ENCODE results near the gene HOXB6.
A peak's percentile ranks its signal among the peaks of the same experiment; 100 is the strongest.

Gene HOXB6

DNA sequence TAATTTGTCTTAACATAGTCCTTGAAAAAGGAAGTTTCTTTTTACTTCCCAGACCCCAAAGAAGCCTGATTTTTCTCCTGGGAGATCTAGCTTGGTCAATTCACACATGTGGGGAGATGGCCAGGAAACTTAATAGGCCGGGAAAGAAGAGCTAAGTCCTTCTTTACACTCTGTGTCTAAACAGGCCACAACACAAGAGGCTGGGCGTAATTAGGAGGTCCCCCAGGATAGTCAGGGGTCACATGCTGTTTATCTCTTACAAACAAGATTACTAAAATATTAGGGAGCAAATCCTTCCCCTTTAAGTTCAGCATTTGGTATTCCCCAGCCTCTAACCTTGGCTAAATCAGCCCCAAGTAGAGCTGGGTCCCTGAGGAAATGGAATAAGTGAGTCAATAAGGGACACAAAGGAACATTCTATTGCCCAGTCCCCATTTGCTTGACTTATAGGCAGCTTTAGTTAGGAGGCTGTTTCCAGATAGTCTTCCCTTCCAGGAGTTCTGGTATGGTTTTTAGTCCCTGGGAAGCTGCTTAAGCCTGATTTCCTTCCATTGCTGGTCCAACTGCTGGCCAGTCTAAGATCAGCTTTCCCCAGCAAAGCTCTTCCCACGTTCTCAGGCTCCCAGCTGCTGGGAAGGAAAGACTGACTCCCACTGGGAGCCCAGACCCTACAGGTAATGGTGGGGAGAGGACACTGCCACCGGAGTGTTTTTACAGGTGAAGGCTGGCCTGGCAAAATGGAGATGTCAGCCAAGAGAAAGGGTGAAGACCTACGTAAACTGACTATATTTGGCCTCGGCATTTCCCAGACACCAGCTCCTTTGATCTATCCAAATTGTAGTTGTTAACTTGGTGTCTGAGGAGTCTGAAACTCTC lies 35.4 kb upstream of the HOXB6 start:
- Mint-ChIP-seq H3K4me3 (no peak overlapping the region), H3K36me3 (ENCODE audit: low read depth) (no peaks in the 10 kb centered on the region), H3K27ac (no peak overlapping the region), H3K27me3 (peaks cover 94% of the 10 kb centered on the region), H3K9me3 (no peaks in the 10 kb centered on the region), H3K4me1 (ENCODE audit: low read depth) (peaks cover 6% of the 10 kb centered on the region)

DNA sequence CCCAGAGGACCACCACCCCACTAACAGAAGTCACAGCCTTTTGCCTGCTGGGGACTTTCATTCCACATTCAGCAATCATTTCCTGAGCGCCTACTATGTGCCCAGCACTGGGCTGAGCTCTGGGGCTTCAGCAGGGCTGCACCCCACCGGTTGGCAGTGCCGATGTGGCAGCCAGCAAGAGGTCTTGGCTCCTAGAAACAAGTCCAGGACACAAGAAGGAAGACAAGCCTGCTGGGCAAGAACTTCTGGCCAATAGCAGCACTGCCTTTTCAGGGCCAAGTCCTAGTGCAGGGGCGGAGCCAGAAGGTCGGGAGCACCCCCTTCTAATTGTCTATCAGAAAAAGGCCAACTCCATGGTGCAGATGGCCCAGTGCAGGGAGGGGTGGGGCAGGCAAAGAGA lies 34.4 kb upstream of the HOXB6 start:
- H3K4me3 Mint-ChIP-seq, result no peak overlapping the region
- no peak overlapping the region for H3K27ac Mint-ChIP-seq
- peaks cover 10% of the 10 kb centered on the region for H3K4me1 Mint-ChIP-seq (ENCODE audit: low read depth)
- H3K9me3 Mint-ChIP-seq, result no peaks in the 10 kb centered on the region
- peaks cover 94% of the 10 kb centered on the region for H3K27me3 Mint-ChIP-seq
- no peaks in the 10 kb centered on the region for H3K36me3 Mint-ChIP-seq (ENCODE audit: low read depth)

DNA sequence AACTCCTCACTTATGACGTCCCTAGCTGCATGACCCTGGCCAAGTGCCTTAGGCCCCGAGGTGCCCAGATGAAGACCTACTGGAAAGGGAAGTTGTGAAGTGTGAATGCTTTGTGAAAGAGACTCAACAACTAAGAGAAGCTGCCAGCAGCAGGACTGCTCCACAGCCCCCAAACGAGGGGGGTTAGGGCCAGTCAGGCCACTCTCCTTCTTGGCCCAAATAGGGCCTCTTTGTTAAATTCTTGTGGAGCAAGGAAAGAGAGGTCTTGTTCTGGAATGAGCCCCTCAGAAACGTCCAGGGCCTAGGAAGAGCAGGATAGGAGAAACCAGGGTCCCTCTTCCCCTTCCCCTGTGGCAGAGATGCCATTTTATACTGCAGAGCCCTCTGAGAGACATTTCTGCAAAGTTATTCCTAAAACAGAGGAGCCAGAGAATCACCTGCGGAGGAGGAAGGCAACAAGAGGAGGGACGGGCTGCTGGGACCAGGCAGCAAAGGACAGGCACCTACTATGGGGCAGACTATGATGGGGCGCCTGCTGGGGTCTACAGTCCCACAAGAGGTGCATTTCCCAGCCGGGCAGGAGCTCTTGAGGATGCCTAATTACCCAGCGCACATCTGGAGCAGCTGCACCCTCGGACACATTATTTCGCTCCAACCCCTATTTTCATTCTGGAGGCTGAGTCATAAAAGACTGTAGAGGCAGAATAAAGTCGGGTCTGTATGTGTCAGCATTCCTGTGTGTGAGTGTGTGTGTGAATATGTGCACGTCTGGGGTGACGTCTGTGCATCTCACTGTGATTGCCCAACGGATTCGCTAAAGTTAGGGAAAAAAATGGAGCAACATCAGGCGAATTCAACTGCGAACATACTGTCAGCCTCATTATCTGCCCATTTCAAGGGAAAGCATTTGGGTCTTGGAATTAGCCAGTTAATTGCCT lies 32.8 kb upstream of the HOXB6 start:
- no peak overlapping the region for H3K4me3 Mint-ChIP-seq
- no peaks in the 10 kb centered on the region for H3K9me3 Mint-ChIP-seq
- H3K36me3 Mint-ChIP-seq (ENCODE audit: low read depth), result peaks cover 4% of the 10 kb centered on the region
- no peak overlapping the region for H3K27ac Mint-ChIP-seq
- peaks cover 89% of the 10 kb centered on the region for H3K27me3 Mint-ChIP-seq
- peaks cover 18% of the 10 kb centered on the region for H3K4me1 Mint-ChIP-seq (ENCODE audit: low read depth)

DNA sequence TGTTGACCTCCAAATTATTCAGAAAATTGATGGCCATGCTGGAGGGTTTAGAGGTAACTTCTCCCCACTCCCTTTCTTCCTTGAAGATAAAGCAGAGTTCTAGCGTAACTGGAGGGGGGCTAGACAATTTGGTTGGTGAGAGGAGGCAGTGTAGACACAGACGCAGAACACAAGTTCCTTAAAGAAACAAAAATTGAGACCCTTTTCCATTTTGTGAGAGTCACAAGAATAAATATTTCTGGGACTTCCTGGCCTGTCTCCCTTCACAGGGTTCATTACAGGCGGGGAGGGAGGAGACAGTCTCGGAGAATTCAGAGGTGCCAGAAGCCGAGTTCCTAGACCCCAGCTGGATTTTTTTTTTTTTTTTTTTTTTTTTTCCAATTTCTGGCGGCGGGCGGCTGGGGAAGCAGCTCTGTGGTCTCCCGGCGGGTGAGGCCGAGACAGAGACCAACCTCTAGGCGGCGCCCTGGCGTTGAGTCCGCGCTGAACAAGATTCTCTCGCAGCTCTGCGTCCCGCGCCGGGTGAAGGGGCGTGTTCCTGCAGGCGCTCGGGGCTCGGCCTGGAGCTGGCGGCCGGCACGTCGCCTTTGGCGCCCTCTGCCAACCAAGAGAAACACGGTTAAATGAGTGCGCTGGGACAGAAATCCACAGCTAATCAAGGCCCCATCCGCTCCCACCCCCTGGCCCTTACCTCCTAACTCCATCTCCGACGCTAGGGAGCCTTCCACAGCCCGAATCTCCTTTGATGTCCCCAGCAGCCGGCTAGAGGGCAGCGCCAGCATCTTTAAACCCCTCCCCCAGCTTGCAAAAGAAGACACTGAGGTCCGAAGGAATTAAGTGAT lies 31.6 kb upstream of the HOXB6 start:
- no peak overlapping the region for H3K4me3 Mint-ChIP-seq

DNA sequence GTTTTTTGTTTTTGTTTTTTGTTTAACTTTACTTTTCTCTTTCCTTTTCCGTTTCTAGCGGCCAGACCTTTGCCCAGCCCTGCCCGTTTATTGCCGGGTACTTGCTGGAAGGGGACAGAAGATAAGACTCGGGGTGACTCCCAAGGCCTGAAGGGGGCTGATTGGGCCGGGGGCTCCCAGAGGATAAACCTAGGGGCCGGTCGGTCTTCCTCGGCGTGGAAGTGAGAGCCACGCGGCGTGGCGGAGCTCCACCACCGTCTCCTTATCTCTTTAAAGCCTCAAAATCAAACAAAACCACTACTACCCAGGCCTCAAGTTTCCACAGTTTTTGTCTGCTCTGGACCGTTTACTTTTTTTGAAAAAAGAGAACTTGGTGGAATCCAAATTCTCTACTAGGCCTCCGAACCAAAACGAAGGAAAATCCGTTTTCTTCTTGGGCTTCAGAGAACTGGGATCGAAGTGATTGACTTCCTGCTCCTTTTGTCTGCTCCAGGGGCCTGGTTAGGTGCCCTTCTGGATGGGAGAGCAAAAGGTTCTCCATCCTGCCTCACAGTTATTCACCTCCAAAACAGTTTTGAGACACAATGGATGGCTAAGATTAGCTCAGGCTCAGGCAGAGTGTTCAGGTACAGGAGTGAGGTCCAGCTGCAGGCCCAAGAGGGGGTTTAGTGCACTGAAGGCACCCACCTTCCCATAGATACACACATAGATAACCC lies 29.9 kb upstream of the HOXB6 start:
- Mint-ChIP-seq H3K9me3 (no peaks in the 10 kb centered on the region), H3K27ac (no peak overlapping the region)

More for the DNA sequence above, 31.6 kb upstream of the HOXB6 start:
- peaks cover 14% of the 10 kb centered on the region for H3K4me1 Mint-ChIP-seq (ENCODE audit: low read depth)
- H3K9me3 Mint-ChIP-seq, result no peaks in the 10 kb centered on the region
- no peak overlapping the region for H3K27ac Mint-ChIP-seq
- H3K27me3 Mint-ChIP-seq, result peaks cover 90% of the 10 kb centered on the region
- H3K36me3 Mint-ChIP-seq (ENCODE audit: low read depth), result peaks cover 4% of the 10 kb centered on the region

DNA sequence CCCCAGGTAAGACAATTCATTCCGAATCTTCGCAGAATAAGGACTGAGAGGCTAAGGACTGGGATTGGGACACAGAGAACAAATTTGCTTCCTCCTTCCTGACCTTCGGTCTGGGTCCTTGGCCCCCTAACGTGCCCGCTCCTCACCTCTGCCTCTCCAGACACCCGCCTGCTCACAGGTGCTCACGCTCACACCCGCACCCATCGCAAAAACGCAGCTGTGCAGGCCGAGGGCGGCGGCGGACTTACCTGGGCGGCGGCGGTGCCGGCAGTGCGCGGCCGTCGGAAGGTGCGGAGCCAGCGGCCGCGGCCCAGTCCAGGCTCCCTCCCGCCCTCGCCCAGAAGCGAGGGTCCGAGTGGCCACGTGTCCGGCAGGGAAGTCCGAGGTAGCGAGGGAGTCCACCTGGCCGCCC lies 28.5 kb upstream of the HOXB6 start:
- no peak overlapping the region for H3K27ac Mint-ChIP-seq
- peak overlapping the region; percentile 57 for H3K4me3 Mint-ChIP-seq
- H3K36me3 Mint-ChIP-seq (ENCODE audit: low read depth), result peaks cover 4% of the 10 kb centered on the region
- H3K9me3 Mint-ChIP-seq, result no peaks in the 10 kb centered on the region
- H3K27me3 Mint-ChIP-seq, result peaks cover 94% of the 10 kb centered on the region
- peaks cover 14% of the 10 kb centered on the region for H3K4me1 Mint-ChIP-seq (ENCODE audit: low read depth)

More for the DNA sequence above, 29.9 kb upstream of the HOXB6 start:
- Mint-ChIP-seq H3K36me3 (ENCODE audit: low read depth) (peaks cover 4% of the 10 kb centered on the region), H3K27me3 (peaks cover 93% of the 10 kb centered on the region), H3K4me1 (ENCODE audit: low read depth) (peaks cover 14% of the 10 kb centered on the region), H3K4me3 (peak overlapping the region; percentile 57)

DNA sequence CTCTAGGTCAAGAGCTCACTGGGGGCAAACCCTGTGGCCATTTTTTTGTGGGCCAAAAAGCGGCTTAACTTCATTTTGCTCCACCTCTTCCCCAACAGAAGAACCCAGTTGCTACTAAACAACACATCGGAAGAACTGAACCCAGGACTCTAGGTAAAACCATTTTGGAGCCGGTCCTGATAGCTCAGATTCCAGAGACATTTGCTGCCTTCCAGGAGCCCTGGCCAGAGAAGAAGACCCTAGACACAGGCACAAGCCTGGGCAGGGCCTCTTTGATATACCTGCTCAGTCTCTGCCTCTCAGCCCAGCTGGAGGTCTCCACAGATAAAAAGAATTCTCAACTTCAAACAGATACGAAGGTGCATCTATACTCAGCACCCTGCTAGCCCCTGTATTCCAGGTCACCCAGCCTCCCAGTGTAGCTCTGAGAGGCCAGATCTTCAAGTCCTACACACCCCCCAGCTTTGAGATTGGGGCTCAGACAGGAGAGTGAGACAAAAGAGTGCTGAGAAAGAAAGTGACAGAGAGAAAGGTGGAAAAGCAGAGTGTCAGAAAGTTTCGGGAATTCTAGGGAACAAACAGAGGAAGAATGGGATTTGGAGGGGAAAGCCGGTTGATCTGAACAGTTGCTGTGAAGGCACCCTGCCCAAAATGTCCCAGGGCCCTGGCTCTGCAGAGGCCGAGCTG lies 27.9 kb upstream of the HOXB6 start:
- H3K4me3 Mint-ChIP-seq, result peak overlapping the region; percentile 52
- no peak overlapping the region for H3K27ac Mint-ChIP-seq
- peaks cover 4% of the 10 kb centered on the region for H3K36me3 Mint-ChIP-seq (ENCODE audit: low read depth)
- peaks cover 14% of the 10 kb centered on the region for H3K4me1 Mint-ChIP-seq (ENCODE audit: low read depth)
- H3K9me3 Mint-ChIP-seq, result no peaks in the 10 kb centered on the region
- peaks cover 94% of the 10 kb centered on the region for H3K27me3 Mint-ChIP-seq

DNA sequence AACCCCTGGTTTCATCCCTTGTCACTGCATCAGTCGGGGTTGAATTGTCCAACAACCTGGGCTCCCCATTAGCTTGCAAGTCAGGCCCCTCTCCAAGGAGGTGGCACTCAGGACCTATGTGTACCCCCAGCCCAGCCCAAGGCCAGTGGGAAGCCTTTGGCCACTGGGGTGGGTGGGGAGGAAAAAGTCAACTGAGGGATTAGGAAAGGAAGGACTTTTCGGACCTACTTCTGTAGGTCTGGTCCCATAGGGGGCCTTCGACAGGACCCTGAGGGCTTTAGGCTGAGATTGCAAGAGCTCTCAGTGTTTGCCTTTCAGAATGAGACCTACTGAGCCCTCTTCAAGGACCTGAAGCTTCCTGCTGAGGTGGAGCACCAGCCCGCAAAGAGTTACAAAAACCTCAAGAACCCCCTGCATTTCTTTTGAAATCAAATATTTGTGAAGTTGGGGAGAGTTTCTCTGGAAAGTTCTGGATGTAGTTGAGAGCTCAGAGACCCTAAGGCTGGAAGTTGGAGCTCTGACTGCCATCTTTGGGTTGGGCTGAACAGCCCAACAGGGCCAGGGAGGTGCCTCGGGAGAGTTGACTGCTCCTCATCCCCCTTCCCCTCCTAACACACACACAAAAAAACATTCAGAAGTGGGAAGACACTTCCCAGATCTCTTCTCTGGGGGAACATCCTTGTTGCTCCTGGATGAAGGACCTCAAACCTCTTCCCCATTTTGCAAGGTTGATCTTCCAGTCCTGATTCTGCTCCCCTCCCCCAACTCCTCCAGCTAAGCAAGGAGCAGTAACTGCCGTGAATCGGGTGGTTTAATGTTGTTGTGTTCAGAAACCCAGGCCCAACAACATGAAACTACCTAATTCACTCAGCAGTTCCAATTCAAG lies 27.1 kb upstream of the HOXB6 start:
- no peak overlapping the region for H3K4me3 Mint-ChIP-seq
- H3K27ac Mint-ChIP-seq, result no peak overlapping the region
- H3K9me3 Mint-ChIP-seq, result no peaks in the 10 kb centered on the region
- peaks cover 4% of the 10 kb centered on the region for H3K36me3 Mint-ChIP-seq (ENCODE audit: low read depth)
- H3K27me3 Mint-ChIP-seq, result peaks cover 92% of the 10 kb centered on the region
- H3K4me1 Mint-ChIP-seq (ENCODE audit: low read depth), result peaks cover 15% of the 10 kb centered on the region

DNA sequence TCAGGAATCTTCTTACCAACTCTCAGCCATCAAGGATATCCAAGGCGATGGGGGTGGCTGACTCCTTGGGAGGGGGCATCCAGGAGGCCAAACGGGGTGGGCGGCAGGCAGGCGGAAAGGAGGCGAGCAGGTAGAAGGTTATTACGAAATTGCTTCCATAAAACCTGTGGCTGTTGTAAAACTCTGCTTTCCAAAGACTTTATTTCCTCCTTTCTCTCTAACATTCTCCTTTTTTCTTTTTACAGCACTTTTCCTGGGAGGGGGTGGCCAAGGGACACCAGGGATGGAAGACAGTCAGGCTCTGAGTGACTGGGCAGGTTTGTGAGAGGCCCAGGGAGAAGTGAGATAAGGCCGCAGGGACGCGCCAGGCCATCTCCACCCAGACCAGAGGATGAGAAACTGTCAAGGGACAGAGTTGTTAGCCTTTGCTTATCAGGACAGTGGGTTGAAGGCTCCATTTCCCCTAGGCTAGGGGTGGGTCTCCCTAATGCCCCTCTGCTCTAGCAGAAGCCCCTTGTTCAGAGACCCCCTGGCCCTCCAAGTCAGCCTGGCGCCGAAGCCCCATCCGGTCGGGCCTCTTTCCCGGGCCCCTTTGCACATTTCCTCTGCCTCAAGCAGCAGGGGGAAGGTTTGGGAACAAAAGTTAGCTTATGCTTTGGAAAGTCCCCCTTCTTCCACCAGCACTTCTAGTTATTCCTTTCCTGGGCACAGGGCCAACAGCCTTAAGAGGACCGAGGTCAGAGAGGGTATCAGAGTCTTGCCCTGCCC lies 26.3 kb upstream of the HOXB6 start:
- Mint-ChIP-seq H3K9me3 (no peaks in the 10 kb centered on the region), H3K4me3 (no peak overlapping the region), H3K4me1 (ENCODE audit: low read depth) (peaks cover 21% of the 10 kb centered on the region), H3K27me3 (peaks cover 92% of the 10 kb centered on the region), H3K36me3 (ENCODE audit: low read depth) (peaks cover 4% of the 10 kb centered on the region), H3K27ac (no peak overlapping the region)

DNA sequence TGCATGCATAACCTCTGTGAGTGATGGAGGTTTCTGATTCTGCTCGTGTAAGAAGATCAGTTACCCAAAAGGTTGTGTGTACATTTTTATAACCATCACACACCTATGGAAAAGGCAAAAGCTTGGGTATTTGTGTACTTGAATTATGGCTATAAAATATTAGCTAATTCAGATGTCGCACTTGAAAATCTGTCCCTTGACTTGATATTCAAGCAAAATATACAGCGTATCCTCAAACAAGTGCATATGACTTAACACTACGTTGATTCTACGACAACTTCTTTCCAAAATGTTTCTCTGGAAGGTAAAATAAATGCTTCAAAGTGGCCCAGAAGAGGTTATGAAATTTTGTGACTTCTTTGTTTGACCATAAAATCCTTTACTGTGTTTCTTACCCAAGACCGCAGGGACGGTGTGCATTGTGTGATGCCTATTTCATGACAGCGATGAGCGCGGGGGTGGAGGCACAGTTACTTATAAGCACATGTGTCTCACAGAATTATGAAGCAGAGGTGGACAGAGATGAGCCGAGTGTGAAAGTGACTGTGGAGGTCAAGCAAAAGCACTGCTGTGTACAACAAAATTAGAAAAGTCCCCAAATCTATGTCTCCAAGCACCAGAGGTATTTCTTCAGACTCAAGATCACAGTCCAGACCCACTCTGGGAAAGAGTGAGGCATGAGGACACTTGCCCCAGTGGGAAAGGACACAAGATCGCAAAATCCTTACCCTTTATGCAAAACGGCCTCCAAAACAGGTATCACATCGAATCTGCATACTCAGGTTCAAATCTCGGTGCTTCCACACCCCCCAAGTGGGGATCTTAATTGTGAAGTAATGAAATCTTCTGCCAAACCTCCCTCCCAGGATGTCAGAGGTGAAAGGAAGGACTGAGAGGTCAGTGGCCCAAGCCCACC lies 25.5 kb upstream of the HOXB6 start:
- Mint-ChIP-seq H3K36me3 (ENCODE audit: low read depth) (peaks cover 4% of the 10 kb centered on the region), H3K9me3 (no peaks in the 10 kb centered on the region), H3K4me3 (no peak overlapping the region), H3K27me3 (peaks cover 88% of the 10 kb centered on the region), H3K27ac (no peak overlapping the region), H3K4me1 (ENCODE audit: low read depth) (peaks cover 26% of the 10 kb centered on the region)

DNA sequence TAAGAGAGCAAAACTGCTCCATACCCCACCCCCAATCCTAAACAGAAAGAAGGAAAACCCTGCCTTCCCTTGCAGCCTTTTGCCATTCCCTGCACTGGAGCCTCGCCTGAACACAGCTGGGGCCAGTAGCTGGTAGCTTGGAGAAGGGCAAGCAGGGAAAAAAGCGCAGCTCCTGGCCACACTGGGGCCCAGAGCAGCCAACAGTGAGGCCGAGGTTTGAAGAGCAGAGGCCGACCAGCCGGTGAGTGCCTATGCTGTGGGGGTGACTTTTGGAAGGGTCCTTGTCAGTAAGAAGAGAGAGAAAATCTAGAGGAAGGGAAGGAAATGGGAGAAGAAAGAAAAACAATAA lies 24.6 kb upstream of the HOXB6 start:
- H3K4me3 Mint-ChIP-seq, result no peak overlapping the region

More for the DNA sequence above, 24.6 kb upstream of the HOXB6 start:
- H3K4me1 Mint-ChIP-seq (ENCODE audit: low read depth), result peaks cover 21% of the 10 kb centered on the region
- no peak overlapping the region for H3K27ac Mint-ChIP-seq
- H3K27me3 Mint-ChIP-seq, result peaks cover 82% of the 10 kb centered on the region
- H3K36me3 Mint-ChIP-seq (ENCODE audit: low read depth), result peaks cover 4% of the 10 kb centered on the region
- no peaks in the 10 kb centered on the region for H3K9me3 Mint-ChIP-seq
